HL-60 (cell line): Measurements from ENCODE around the gene MED7.

Experiments
- GABPA ChIP-seq: IDR thresholded peaks from 2 replicates; pipeline ENCODE4 v1.6.1; 2012; ENCODE audit warnings: low read depth
- POLR2AphosphoS5 ChIP-seq: IDR thresholded peaks from 2 replicates; pipeline ENCODE4 v1.6.1; 2012; ENCODE audit warnings: low read depth
- SPI1 ChIP-seq: IDR thresholded peaks from 2 replicates; pipeline ENCODE4 v1.6.1; 2012; ENCODE audit warnings: low read depth, mild to moderate bottlenecking, borderline replicate concordance
- TF ChIP-seq, protein P1 (sequence below): IDR thresholded peaks from one replicate; pipeline ENCODE4 v1.5.1; 2011; ENCODE audit warnings: low read length, control low read depth, inconsistent platforms; ENCODE audit not compliant: insufficient read depth
- TF ChIP-seq, protein P2 (sequence below): IDR thresholded peaks from 2 replicates; pipeline ENCODE4 v1.6.1; 2012; ENCODE audit warnings: low read depth; ENCODE audit not compliant: insufficient replicate concordance

DNA sequence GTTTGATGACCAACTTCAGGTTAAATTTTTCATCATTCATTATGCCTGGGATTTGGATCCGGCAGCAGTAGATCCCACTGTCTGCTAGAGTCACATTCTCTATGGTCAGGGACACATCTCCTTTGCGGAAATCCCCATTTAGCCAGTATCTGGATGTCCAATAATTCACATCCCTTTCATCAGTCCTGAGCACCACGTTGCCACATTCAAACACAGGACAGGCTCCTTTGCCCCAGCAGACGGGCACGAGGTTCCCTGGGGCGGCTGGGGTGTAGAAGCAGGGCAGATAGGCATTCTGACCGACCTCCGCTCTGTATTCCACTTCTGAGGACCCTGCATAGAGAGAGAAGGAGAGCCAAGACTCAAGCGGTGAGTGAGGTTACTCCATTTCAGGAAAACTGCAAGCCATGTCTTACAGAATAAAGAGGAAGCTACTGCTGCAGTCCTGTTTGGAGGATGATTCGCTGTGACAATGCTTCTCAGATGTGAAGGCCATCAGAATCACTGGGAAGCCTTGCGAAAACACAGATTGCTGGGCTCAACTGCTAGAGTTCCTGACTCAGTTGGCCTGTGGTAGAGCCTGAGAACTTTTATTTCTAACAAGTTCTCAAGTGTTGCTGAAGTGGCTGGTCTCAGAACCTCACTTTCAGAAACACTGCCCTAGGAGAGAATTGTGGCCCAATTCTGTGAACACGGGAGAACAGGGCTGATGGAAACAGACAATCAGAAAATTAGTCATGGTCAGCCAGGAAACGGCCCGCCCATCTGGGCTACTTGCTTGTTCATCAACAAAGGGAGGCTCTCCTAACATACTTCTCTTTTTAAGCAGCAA, 35.8 kb downstream of the MED7 start:
- TF ChIP-seq, protein P1, sequence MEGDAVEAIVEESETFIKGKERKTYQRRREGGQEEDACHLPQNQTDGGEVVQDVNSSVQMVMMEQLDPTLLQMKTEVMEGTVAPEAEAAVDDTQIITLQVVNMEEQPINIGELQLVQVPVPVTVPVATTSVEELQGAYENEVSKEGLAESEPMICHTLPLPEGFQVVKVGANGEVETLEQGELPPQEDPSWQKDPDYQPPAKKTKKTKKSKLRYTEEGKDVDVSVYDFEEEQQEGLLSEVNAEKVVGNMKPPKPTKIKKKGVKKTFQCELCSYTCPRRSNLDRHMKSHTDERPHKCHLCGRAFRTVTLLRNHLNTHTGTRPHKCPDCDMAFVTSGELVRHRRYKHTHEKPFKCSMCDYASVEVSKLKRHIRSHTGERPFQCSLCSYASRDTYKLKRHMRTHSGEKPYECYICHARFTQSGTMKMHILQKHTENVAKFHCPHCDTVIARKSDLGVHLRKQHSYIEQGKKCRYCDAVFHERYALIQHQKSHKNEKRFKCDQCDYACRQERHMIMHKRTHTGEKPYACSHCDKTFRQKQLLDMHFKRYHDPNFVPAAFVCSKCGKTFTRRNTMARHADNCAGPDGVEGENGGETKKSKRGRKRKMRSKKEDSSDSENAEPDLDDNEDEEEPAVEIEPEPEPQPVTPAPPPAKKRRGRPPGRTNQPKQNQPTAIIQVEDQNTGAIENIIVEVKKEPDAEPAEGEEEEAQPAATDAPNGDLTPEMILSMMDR: no peak
- TF ChIP-seq, protein P2, sequence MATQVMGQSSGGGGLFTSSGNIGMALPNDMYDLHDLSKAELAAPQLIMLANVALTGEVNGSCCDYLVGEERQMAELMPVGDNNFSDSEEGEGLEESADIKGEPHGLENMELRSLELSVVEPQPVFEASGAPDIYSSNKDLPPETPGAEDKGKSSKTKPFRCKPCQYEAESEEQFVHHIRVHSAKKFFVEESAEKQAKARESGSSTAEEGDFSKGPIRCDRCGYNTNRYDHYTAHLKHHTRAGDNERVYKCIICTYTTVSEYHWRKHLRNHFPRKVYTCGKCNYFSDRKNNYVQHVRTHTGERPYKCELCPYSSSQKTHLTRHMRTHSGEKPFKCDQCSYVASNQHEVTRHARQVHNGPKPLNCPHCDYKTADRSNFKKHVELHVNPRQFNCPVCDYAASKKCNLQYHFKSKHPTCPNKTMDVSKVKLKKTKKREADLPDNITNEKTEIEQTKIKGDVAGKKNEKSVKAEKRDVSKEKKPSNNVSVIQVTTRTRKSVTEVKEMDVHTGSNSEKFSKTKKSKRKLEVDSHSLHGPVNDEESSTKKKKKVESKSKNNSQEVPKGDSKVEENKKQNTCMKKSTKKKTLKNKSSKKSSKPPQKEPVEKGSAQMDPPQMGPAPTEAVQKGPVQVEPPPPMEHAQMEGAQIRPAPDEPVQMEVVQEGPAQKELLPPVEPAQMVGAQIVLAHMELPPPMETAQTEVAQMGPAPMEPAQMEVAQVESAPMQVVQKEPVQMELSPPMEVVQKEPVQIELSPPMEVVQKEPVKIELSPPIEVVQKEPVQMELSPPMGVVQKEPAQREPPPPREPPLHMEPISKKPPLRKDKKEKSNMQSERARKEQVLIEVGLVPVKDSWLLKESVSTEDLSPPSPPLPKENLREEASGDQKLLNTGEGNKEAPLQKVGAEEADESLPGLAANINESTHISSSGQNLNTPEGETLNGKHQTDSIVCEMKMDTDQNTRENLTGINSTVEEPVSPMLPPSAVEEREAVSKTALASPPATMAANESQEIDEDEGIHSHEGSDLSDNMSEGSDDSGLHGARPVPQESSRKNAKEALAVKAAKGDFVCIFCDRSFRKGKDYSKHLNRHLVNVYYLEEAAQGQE: no peak
- no peak for TF ChIP-seq POLR2AphosphoS5
- TF ChIP-seq GABPA: no peak
- TF ChIP-seq SPI1: no peak
